Transverse colon (tissue), 4 donors: ENCODE results near the gene ITGB5.

ENCODE experiments used
- POLR2A ChIP-seq: fragments of 450-650 bp; IDR thresholded peaks from one replicate; pipeline ENCODE4 v1.6.1; 2016; ENCODE audit warnings: antibody characterized with exemption, mild to moderate bottlenecking, moderate library complexity
- POLR2AphosphoS5 ChIP-seq, 3 donors: sonication (generic); formaldehyde crosslinking; IDR thresholded peaks; one replicate each; pipeline ENCODE4 v1.6.1; 2016; ENCODE audit warnings: antibody characterized with exemption in 3 of 3
- TF ChIP-seq, protein P1 (sequence below), 5 experiments: fragments of 200-600 bp in 3 of 5; fragments of 450-650 bp in 2 of 5; sonication (generic) in 3 of 5; IDR thresholded peaks; 1 replicate in 2 of 5; 2 replicates in 3 of 5; pipeline ENCODE4 v1.5.1; 2016 to 2017; ENCODE audit warnings: antibody characterized with exemption in 5 of 5, inconsistent platforms in 3 of 5, mild to moderate bottlenecking in 2 of 5, moderate library complexity in 1 of 5

DNA sequence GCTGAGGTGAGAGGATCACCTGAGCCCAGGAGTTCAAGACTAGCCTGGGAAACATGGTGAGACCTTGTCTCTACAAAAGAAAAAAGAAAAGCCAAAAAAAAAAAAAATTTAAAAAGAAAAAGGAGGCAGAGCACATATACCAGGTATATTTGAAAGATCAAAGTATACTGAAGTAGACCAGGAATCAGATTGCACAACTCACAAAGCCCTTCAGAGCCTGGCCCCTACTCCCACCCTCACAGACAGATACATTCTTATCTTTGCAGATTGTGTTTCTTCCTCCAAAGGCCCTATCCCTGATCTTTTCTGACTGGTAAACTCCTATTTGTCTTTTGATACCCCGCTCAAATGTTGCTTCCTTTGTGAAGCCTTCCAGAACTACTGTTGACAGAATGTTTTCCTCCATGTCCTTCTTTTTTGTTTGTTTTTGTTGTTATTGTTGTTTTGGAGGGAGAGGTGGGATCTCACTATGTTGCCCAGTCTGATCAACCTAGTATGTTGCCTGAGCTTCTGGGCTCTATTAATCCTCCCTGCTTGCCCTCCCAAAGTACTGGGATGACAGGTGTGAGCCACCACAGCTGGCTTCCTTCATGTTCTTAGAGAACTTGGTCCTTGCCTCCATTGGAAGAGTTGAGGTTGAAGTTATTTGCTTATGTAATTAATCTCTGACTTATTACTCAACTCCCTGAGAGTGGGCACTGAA lies 9.8 kb upstream of the ITGB5 start:
- no peak for TF ChIP-seq POLR2A
- TF ChIP-seq, protein P1, sequence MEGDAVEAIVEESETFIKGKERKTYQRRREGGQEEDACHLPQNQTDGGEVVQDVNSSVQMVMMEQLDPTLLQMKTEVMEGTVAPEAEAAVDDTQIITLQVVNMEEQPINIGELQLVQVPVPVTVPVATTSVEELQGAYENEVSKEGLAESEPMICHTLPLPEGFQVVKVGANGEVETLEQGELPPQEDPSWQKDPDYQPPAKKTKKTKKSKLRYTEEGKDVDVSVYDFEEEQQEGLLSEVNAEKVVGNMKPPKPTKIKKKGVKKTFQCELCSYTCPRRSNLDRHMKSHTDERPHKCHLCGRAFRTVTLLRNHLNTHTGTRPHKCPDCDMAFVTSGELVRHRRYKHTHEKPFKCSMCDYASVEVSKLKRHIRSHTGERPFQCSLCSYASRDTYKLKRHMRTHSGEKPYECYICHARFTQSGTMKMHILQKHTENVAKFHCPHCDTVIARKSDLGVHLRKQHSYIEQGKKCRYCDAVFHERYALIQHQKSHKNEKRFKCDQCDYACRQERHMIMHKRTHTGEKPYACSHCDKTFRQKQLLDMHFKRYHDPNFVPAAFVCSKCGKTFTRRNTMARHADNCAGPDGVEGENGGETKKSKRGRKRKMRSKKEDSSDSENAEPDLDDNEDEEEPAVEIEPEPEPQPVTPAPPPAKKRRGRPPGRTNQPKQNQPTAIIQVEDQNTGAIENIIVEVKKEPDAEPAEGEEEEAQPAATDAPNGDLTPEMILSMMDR (IDR thresholded peaks at IDR 0.05): no peak
- TF ChIP-seq POLR2AphosphoS5 (IDR thresholded peaks at IDR 0.05): no peak
